NCI-H748 (cell line): ENCODE data around the gene TAPBPL.
"Not testable (repeated sequence)": the region's sequence is repeated elsewhere in the genome, so short reads cannot be mapped to it uniquely, and the experiment has no call there.

Source experiments
- DNase-seq: peaks from one replicate; lab custom pipeline; 2025; ENCODE audit not compliant: unreplicated experiment; lab: John Stamatoyannopoulos, UW

TAPBPL gene

GRCh38 chr12:6462234-6462995 lies 10.6 kb downstream of the TAPBPL start:
- DNase-seq: no peak

GRCh38 chr12:6463216-6463615 lies 11.4 kb downstream of the TAPBPL start:
- no peak for DNase-seq

DNA sequence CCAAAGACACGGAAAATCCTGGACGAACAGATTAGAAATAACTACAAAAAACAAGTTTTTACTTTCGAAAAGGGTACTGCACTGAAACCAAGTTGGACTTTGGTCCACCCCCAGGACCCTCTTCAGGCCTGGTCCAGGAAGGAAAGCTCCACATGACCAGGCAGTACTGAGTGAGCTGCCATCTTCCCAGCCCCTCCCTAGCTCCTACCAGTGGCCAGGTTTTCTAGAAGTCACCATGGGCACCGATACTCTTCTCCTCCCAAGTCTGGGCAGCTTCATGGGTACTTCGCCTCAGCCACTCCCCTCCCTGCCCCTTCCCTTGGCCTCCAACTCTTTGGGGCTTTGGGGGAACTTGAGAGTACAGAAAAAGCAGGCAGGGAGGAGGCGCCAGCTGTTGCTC lies 12.0 kb downstream of the TAPBPL start:
- no peak for DNase-seq

GRCh38 chr12:6464531-6464930 lies 12.7 kb downstream of the TAPBPL start:
- no peak for DNase-seq

DNA sequence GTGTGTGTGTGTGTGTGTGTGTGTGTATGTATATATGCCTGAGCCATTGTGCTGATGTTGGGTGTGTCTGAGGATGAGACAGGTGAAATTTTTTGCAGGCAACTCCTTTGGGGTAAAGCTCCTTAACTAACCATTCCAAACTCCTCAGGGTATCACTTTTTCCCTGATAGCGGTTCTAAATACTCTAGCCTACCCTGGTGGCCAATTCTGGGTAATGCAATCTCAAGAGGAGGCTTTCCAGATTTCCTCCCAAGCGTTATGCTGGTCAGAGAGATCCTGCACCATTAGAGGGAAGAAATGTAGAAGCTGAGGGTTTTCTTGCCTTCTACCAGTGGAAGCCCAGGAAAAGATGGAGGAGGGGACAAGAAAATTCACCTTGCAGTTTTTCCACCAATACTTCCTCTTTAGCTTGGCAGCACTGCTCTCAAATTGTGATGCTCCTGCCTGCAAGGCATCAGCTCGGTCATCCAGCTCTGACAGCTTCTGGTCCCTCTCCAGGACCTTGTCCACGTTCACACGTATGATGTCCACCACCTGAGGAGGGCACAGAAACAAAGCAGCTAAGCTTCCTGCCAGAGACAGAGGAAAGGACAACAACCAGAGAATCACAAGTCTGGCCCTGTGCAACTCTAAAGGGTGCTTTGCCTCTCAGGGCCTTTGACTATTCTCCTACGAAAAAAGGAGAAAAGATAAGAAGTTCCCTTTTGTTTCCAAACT lies 13.8 kb downstream of the TAPBPL start:
- peak; percentile 57 for DNase-seq

DNA sequence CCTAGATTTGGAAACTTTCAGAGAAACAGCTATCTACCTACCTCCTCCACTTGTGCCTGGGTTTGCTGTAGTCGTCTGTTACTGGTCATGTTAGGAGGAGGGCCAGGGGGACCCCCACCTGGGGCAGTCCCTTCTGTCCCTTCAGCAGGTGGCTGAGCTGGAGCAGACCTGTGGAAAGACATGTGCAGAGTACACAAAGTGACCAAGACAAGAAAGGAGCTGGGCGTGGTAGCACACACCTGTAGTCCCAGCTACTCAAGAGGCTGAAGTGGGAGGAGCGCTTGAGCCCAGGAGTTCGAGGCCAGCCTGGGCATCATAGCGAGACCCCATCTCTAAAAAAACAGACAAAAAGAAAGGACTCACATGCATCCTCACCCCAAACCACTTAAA lies 14.3 kb downstream of the TAPBPL start:
- no peak for DNase-seq

DNA sequence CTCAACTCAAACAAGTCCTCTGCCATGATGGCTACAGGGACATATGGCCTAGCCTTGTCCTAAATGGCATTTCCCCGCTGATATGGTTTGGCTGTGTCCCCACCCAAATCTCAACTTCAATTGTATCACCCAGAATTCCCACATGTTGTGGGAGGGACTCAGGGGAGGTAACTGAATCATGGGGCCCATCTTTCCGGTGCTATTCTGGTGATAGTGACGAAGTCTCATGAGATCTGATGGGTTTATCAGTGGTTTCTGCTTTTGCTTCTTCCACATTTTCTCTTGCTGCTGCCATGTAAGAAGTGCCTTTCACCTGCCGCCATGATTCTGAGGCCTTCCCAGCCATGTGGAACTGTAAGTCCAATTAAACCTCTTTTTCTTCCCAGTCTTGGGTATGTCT lies 14.9 kb downstream of the TAPBPL start:
- not testable (repeated sequence) for DNase-seq

DNA sequence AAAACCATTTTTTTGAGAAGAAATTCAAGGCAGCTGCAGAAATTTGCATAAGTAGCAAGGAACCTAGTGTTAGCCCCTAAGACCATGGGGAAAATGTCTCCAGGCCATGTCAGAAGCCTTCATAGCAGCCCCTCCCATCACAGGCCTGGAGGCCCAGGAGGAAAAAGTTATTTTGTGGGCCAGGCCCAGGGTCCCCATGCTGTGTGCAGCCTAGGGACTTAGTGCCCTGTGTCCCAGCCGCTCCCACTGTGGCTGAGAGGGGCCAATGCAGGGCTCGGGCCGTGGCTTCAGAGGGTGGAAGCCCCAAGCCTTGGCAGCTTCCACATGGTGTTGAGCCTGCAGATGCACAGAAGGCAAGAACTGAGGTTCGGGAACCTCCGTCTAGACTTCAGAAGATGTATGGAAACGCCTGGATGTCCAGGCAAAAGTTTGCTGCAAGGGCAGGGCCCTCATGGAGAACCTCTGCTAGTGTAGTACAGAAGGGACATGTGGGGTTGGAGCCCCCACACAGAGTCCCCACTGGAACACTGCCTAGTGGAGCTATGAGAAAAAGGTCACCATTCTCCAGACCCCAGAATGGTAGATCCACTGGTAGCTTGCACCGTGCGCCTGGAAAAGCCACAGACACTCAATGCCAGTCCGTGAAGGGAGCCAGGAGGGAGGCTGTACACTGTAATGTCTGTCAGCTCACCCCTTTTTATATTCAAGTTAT lies 15.9 kb downstream of the TAPBPL start:
- DNase-seq: not testable (repeated sequence)

DNA sequence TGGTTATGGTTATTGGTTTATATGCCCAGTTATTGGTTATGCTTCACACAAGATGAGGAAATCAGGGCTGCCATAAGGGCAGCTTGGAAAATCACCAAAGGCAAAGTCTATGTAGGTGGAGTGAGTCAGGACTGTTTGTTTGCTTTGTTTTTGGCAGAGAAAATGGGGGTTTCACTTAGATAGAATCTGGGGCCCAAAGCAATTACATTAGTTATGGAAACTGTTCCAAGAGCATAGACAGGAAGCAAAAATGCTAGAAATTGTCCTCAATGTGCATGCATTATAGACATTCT lies 16.4 kb downstream of the TAPBPL start:
- DNase-seq: no peak

DNA sequence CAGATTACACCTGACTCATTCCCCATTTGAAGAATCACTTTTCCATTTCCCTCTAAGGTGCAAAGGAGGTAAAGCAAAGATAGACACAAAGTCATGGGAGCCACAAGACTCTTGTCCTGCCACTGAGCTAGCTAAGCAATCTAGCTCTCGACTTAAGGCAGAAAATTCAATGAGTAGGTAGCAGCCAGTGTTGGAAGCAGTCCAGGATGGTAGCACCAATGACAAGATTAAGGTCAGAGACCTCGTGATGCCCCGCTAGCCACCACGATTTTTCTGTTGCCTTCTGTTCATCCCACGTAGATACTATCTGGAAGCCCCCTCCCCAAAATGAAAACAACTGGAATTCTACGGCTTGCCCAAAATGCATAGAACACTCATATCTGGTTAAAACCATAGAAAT lies 17.2 kb downstream of the TAPBPL start:
- DNase-seq: no peak

DNA sequence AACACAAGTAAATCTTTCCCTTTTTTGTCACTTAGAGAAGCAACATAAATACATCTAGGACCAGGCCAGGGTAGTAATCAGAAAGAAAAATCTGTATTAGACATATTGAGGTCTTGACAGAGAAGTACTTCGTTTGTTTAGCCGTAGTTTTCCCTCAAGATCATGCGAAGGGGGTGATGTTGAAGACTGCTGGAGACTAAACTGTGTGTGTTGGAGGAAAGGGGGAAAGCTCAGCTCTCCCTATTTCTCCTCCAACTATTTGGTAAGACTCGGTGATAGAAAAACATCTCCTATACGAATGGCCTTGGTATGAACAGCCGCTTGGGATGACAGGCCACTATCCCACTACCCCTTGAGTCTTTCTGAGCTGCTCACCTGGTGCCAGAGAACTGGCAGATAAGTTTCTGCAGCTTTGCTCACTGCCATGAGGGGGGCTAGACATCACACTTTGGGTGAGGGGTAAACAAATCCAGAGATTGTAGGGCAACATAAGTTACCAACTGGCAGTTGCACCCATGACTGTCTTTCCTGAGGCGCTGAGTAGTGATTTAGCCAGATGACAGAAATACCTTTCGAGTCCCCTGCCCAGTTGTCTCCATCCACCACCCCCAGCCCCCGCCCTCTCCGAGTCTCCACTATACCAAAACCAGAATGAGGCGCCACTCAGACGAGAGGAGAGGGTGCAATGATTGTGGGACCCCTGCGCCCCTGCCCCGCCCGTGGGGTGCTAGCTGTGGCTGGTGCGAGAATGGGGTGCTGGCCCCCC lies 17.9 kb downstream of the TAPBPL start:
- peak; percentile 17 for DNase-seq

GRCh38 chr12:6470375-6471163 lies 18.7 kb downstream of the TAPBPL start, which contains the start of gene VAMP1:
VAMP1 (minus strand) TSS chr12:6470677; CDS start chr12:6470531, 146 bp downstream.
- peak; percentile 95 for DNase-seq

DNA sequence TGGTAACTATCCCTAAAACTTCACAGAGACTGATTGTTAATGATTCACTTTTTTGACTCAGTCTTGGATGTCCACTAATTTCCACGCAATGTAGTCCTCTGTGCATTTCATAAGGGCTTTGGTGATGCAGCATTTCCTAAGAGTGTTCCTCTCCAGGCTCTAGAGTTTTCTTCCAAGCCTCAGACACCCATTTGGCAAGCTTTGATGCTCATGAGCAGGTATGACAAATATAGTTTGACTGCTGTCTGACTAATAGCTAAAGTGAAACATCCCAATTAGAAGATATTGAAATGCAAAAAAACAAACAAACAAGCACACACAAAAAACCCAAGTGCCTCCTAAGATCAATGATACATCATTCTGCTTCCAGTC lies 20.1 kb downstream of the TAPBPL start:
- DNase-seq: no peak

GRCh38 chr12:6472491-6472890 lies 20.6 kb downstream of the TAPBPL start:
- DNase-seq: no peak

GRCh38 chr12:6475233-6475975 lies 23.6 kb downstream of the TAPBPL start:
- DNase-seq: not testable (repeated sequence)

DNA sequence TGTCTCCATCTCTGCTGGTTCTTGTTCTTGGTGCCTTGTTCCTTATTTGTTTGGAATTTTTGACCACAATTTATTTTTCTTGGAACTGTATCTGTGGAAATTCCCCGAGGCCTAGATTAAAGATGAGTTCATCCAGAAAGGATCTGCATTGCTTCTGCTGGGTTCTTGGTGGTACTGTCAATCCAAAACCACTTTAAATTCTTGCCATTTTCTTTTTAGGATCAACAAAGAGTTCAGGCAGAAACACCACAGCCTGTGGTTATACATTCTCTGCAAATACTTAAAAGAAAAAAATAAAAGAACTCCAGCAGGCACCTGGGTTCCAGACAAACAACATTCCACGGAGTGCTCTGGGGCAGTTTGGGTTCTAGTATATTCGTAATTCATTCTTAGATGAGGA lies 24.6 kb downstream of the TAPBPL start:
- no peak for DNase-seq

GRCh38 chr12:6477601-6478377 lies 25.9 kb downstream of the TAPBPL start:
- not testable (repeated sequence) for DNase-seq

DNA sequence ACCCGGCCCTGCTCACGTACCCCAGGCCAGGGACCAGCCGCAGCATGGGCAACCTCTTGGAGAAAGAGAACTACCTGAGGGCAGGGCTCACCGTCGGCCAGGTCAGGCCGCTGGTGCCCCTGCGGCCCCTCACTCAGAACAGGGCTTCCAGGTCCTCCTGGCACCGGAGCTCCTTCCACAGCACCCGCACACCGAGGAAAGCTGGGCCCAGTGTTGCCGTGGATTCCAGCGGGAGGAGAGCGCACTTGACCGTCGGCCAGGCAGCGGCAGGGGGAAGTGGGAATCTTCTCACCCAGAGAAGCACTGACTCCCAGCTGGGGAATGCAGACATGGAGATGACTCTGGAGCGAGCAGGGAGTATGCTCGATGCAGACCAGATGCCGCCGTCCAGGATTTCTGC lies 26.6 kb downstream of the TAPBPL start:
- DNase-seq: no peak

DNA sequence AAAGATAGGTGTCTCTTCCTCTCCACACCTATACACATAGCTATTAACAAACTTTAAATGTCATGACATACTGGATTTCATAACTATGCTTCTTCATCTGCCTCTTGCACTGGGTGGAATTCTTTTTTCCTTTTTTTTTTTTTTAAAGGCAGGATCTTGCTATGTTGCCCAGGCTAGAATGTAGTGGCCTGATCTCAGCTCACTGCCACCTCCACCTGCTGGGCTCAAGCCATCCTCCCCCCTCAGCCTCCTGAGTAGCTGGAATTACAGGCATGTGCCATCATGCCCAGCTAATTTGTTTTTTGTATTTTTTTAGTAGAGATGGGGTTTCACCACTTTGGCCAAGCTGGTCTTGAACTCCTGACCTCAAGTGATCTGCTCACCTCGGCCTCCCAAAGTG lies 36.4 kb downstream of the TAPBPL start:
- no peak for DNase-seq
